HT-29 (cell line): ENCODE data around the gene SYNJ2. TPM values are rescaled to one million over a fixed set of nuclear protein-coding genes. Genes with fewer than 3 reads are reported as not detected.

Experiments
- DNase-seq: peaks from one replicate; pipeline ENCODE4 v3.0.0-alpha.2; 2015; ENCODE audit warnings: low spot score
- total RNA-seq: library from RNA; depleted of rRNA; stranded (reverse); fragments of >200 nt; shearing (Covaris generic); gene quantifications from 2 replicates; pipeline ENCODE4 v1.2.3, GENCODE V29; 2014

The SYNJ2 gene
- total RNA-seq, 1 experiment from 2014 or later = 27.5 TPM

GRCh38 chr6:158024566-158025297, 43.1 kb downstream of the SYNJ2 start:
- DNase-seq = no peak

- DNase-seq = peak; percentile 52
Measured at GRCh38 chr6:158026054-158026900, 44.6 kb downstream of the SYNJ2 start.

GRCh38 chr6:158026901-158027589, 45.4 kb downstream of the SYNJ2 start:
- no peak for DNase-seq

GRCh38 chr6:158027590-158028285, 46.1 kb downstream of the SYNJ2 start:
- DNase-seq = no peak

GRCh38 chr6:158028421-158028820, 46.8 kb downstream of the SYNJ2 start:
- DNase-seq = no peak

GRCh38 chr6:158028876-158029275, 47.2 kb downstream of the SYNJ2 start:
- no peak for DNase-seq

GRCh38 chr6:158029668-158030230, 48.1 kb downstream of the SYNJ2 start:
- DNase-seq = no peak

GRCh38 chr6:158030380-158031300, 49.0 kb downstream of the SYNJ2 start:
- no peak for DNase-seq

- no peak for DNase-seq
Measured at GRCh38 chr6:158031381-158032353, 50.0 kb downstream of the SYNJ2 start.

GRCh38 chr6:158032354-158032733, 50.7 kb downstream of the SYNJ2 start:
- no peak for DNase-seq

- DNase-seq = no peak
Measured at GRCh38 chr6:158033077-158033750, 51.6 kb downstream of the SYNJ2 start.

- peak; percentile 80 for DNase-seq
Measured at GRCh38 chr6:158033751-158034702, 52.4 kb downstream of the SYNJ2 start.

GRCh38 chr6:158036261-158036660, 54.6 kb downstream of the SYNJ2 start:
- no peak for DNase-seq

- no peak for DNase-seq
Measured at GRCh38 chr6:158037021-158037420, 55.4 kb downstream of the SYNJ2 start.

GRCh38 chr6:158037771-158038170, 56.1 kb downstream of the SYNJ2 start:
- no peak for DNase-seq

- DNase-seq = no peak
Measured at GRCh38 chr6:158038291-158039177, 56.9 kb downstream of the SYNJ2 start.
